A673 (cell line): ENCODE data around the gene F2R.

Experiments used
- EZH2 ChIP-seq: fragments of 200-600 bp; sonication (generic); IDR thresholded peaks from 2 replicates; pipeline ENCODE4 v1.6.1; 2017; ENCODE audit warnings: borderline replicate concordance, low read depth, mild to moderate bottlenecking, mixed read lengths, antibody characterized with exemption, low read length; ENCODE audit not compliant: poor library complexity, severe bottlenecking
- TF ChIP-seq, protein P1 (sequence below): fragments of 300-800, 200-600 bp; sonication (generic); conservative IDR thresholded peaks from 2 replicates; pipeline ENCODE4 v1.5.1; 2017; ENCODE audit warnings: low read depth, mild to moderate bottlenecking, antibody characterized with exemption, low read length, moderate library complexity, mixed read lengths

DNA sequence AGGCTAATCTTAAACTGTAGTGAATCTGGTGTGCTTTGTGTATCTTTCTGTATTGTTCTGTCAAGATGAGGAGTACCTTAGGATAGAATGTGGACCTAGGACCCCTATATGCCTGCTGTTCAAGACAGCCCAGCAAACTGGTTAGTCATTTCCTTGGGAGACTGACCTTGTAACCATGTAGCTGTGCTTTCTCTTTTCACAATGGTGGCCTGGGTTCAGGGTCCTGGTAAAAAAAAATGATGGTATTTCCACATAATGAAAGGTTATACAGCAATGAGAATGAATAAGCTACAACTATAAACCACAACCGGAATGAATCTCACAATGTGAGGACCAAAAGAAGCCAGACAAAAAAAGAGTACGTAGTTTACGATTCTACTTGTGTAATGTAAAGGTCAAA is 66.5 kb downstream of the F2R start:
- TF ChIP-seq, protein P1, sequence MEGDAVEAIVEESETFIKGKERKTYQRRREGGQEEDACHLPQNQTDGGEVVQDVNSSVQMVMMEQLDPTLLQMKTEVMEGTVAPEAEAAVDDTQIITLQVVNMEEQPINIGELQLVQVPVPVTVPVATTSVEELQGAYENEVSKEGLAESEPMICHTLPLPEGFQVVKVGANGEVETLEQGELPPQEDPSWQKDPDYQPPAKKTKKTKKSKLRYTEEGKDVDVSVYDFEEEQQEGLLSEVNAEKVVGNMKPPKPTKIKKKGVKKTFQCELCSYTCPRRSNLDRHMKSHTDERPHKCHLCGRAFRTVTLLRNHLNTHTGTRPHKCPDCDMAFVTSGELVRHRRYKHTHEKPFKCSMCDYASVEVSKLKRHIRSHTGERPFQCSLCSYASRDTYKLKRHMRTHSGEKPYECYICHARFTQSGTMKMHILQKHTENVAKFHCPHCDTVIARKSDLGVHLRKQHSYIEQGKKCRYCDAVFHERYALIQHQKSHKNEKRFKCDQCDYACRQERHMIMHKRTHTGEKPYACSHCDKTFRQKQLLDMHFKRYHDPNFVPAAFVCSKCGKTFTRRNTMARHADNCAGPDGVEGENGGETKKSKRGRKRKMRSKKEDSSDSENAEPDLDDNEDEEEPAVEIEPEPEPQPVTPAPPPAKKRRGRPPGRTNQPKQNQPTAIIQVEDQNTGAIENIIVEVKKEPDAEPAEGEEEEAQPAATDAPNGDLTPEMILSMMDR = no peak
- TF ChIP-seq EZH2 = no peak
